K562 (cell line): Measurements from ENCODE around the gene CPED1. TPM values are rescaled to one million over a fixed set of nuclear protein-coding genes. Genes with fewer than 3 reads are reported as not detected.

Experiments used
- E2F6 ChIP-seq, 2 experiments: IDR thresholded peaks; 2 replicates each; pipeline ENCODE4 v1.6.1; 2011; ENCODE audit warnings: borderline replicate concordance in 1 of 2, control low read depth in 1 of 2, low read depth in 1 of 2, low read length in 1 of 2, mild to moderate bottlenecking in 1 of 2, mixed read lengths in 1 of 2, moderate library complexity in 1 of 2; ENCODE audit not compliant: insufficient read depth in 1 of 2, insufficient read length in 1 of 2, poor library complexity in 1 of 2, severe bottlenecking in 1 of 2; ENCODE audit errors: extremely low read depth in 1 of 2
- ESRRA ChIP-seq: fragments of 450-650 bp; IDR thresholded peaks from 2 replicates; pipeline ENCODE4 v1.6.1; 2014; ENCODE audit warnings: low read depth, mild to moderate bottlenecking, moderate library complexity, borderline replicate concordance
- FOXJ3 ChIP-seq: sonication (generic); formaldehyde crosslinking; IDR thresholded peaks from 2 replicates; pipeline ENCODE4 v1.4.0; 2020; ENCODE audit warnings: mild to moderate bottlenecking, missing genetic modification reagents
- FOXK2 ChIP-seq, 2 experiments: fragments of 450-650 bp; IDR thresholded peaks in 1 of 2; conservative IDR thresholded peaks in 1 of 2; 2 replicates each; pipeline ENCODE4 v1.6.1; 2016; ENCODE audit warnings: low read depth in 2 of 2, mild to moderate bottlenecking in 1 of 2
- GTF2B ChIP-seq: IDR thresholded peaks from 2 replicates; pipeline ENCODE4 v1.6.1; 2011; ENCODE audit not compliant: insufficient read length; ENCODE audit errors: extremely low read depth
- HDAC8 ChIP-seq: fragments of 450-650 bp; IDR thresholded peaks from 2 replicates; pipeline ENCODE4 v1.6.1; 2016; ENCODE audit warnings: mild to moderate bottlenecking, missing genetic modification characterization, moderate library complexity, missing compliant biosample characterization
- KLF13 ChIP-seq: fragments of 450-650 bp; IDR thresholded peaks from 2 replicates; pipeline ENCODE4 v1.6.1; 2016; ENCODE audit warnings: missing genetic modification characterization, low read depth, mild to moderate bottlenecking, missing compliant biosample characterization, moderate library complexity, borderline replicate concordance
- KLF6 ChIP-seq: fragments of 250-450 bp; sonication (Bioruptor Pico); IDR thresholded peaks from 2 replicates; pipeline ENCODE4 v1.4.0; 2020; ENCODE audit warnings: mild to moderate bottlenecking, moderate library complexity, borderline replicate concordance
- NBN ChIP-seq: fragments of 450-650 bp; IDR thresholded peaks from 2 replicates; pipeline ENCODE4 v1.6.1; 2016; ENCODE audit warnings: low read depth, mild to moderate bottlenecking
- PKNOX1 ChIP-seq: fragments of 450-650 bp; IDR thresholded peaks from 2 replicates; pipeline ENCODE4 v1.6.1; 2016
- RBM34 ChIP-seq: fragments of 200-400 bp; formaldehyde crosslinking; IDR thresholded peaks from 2 replicates; pipeline ENCODE4 v1.6.1; 2018; ENCODE audit warnings: low read length, borderline replicate concordance; ENCODE audit not compliant: insufficient read depth
- ZNF324 ChIP-seq: fragments of 250-450 bp; sonication (Bioruptor Pico); IDR thresholded peaks from 2 replicates; pipeline ENCODE4 v1.4.0; 2020; ENCODE audit warnings: mild to moderate bottlenecking
- ZNF436 ChIP-seq: fragments of 250-450, 450-650 bp; sonication (Bioruptor Pico); formaldehyde crosslinking; IDR thresholded peaks from 2 replicates; pipeline ENCODE4 v1.7.0; 2020; ENCODE audit warnings: mild to moderate bottlenecking
- polyA plus RNA-seq, 8 experiments: library from polyadenylated mRNA; depleted of rRNA in 4 of 8; stranded (reverse) in 5 of 8; unstranded in 3 of 8; fragments of >200 nt; fragmentation: Nextera tagmentation in 2 of 8; fragmentation: Illumina TruSeq in 1 of 8; extraction: Ambion mirVana in 2 of 8; extraction: Trizol in 1 of 8; gene quantifications; 2 replicates each; pipeline versions ENCODE4 v1.2.1 to v1.2.3, GENCODE V29; 2011 to 2014; ENCODE audit warnings: inconsistent platforms in 1 of 8, missing spikeins in 1 of 8
- total RNA-seq, 7 experiments: library from RNA; depleted of rRNA in 6 of 7; stranded (reverse); fragments of >200 nt in 6 of 7; fragmentation: Illumina TruSeq in 2 of 7; extraction: Trizol in 2 of 7; gene quantifications; 2 replicates each; pipeline versions ENCODE4 v1.2.1 to v1.2.3, GENCODE V29; 2011 to 2021; ENCODE audit warnings: low replicate concordance in 1 of 7

Gene CPED1
- total and polyA plus RNA-seq, 9 of the 15 experiments (the other 6 are each of a cell fraction or from before 2014, with no cell fraction given) = 195 to 393 (median 290) TPM

GRCh38 chr7:120987683-120988590, 574 bp upstream of the CPED1 start (continued):
- peak in 1 of 2 experiments; percentile 16 for TF ChIP-seq E2F6 (IDR thresholded peaks at IDR 0.05; ENCODE audit: borderline replicate concordance in 1 of 2, extremely low read depth in 1 of 2, insufficient read depth in 1 of 2, insufficient read length in 1 of 2, low read depth in 1 of 2, low read length in 1 of 2, poor library complexity in 1 of 2, severe bottlenecking in 1 of 2)
- no peak for TF ChIP-seq FOXJ3 (CRISPR knock-in tag)
- TF ChIP-seq GTF2B = peak; percentile 81
- peak; percentile 60; the same call in 1 of the 2 replicates for TF ChIP-seq NBN
- TF ChIP-seq ZNF436 (CRISPR knock-in tag) = peak; percentile 70
- peak; percentile 51; the same call in 1 of the 2 replicates for TF ChIP-seq ESRRA
- TF ChIP-seq PKNOX1 = peak; percentile 56; the same call in 1 of the 2 replicates
- peak; percentile 70; the same call in 1 of the 2 replicates for TF ChIP-seq KLF6 (CRISPR knock-in tag)
- TF ChIP-seq KLF13 (tag) = peak; percentile 30; the same call in 1 of the 2 replicates
- TF ChIP-seq RBM34 = no peak
- peak; percentile 47 to 51; a peak in 1 of 4 replicates for TF ChIP-seq FOXK2 (conservative IDR thresholded peaks at IDR 0.05 in 1 of 2, IDR thresholded peaks at IDR 0.05 in 1 of 2; ENCODE audit: low read depth in 2 of 2)
- 0 out of 2 replicates have a peak, but pooled peaks have one; percentile 27 for TF ChIP-seq ZNF324 (CRISPR knock-in tag)
- TF ChIP-seq HDAC8 (tag) = no peak
